Thyroid gland (tissue), 4 donors: ENCODE data around the gene GALNT17.

Experiments used
- CTCF ChIP-seq, 6 experiments: fragments of 200-600 bp in 3 of 6; fragments of 450-650 bp in 3 of 6; sonication (generic) in 3 of 6; IDR thresholded peaks; one replicate each; pipeline ENCODE4 v1.5.1; 2016 to 2019; ENCODE audit warnings: antibody characterized with exemption in 6 of 6, mild to moderate bottlenecking in 2 of 6, inconsistent platforms in 1 of 6, moderate library complexity in 1 of 6
- POLR2A ChIP-seq, 2 donors: fragments of 450-650 bp; IDR thresholded peaks; one replicate each; pipeline ENCODE4 v1.6.1; 2017; ENCODE audit warnings: antibody characterized with exemption in 2 of 2, mild to moderate bottlenecking in 2 of 2, moderate library complexity in 1 of 2

- TF ChIP-seq CTCF (IDR thresholded peaks at IDR 0.05) (no peak), POLR2A (IDR thresholded peaks at IDR 0.05) (no peak)
Measured at GRCh38 chr7:71718563-71718962, 586.6 kb downstream of the GALNT17 start.
